ENCODE measurements around the gene TRAPPC2L. TPM values are rescaled to one million over a fixed set of nuclear protein-coding genes. Genes with fewer than 3 reads are reported as not detected.

TRAPPC2L gene
- total RNA-seq, 2 donors from 2014 or later = 23.7 to 38.9 TPM

DNA sequence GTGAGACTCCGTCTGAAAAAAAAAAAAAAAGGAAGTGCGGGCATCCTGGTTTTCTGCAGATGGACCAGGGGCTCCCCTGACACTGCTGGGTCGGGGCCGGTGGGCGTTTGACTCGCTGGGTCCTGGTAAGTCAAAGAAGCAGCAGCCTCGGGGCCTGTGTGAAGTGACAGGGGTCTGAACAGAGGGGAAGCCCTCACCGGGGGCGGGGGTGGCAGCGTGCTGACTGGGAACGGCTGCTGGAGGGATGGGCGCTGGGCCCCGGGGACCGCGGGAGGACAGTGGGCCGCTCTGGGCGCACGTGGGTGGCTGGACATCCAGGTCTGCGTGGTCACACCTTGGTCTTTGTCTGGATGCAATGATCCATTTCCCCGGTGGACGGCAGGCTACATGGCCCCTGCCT lies 8.4 kb upstream of the TRAPPC2L start:
- Histone ChIP-seq H3K4me3 (no peak overlapping the region), H3K9me3 (no peaks in the 10 kb centered on the region), H3K27me3 (replicated peaks; ENCODE audit: insufficient read depth) (no peaks in the 10 kb centered on the region), H3K36me3 (no peaks in the 10 kb centered on the region), H3K4me1 (replicated peaks) (no peaks in the 10 kb centered on the region), H3K27ac (no peak overlapping the region)
- TF ChIP-seq, protein P1, sequence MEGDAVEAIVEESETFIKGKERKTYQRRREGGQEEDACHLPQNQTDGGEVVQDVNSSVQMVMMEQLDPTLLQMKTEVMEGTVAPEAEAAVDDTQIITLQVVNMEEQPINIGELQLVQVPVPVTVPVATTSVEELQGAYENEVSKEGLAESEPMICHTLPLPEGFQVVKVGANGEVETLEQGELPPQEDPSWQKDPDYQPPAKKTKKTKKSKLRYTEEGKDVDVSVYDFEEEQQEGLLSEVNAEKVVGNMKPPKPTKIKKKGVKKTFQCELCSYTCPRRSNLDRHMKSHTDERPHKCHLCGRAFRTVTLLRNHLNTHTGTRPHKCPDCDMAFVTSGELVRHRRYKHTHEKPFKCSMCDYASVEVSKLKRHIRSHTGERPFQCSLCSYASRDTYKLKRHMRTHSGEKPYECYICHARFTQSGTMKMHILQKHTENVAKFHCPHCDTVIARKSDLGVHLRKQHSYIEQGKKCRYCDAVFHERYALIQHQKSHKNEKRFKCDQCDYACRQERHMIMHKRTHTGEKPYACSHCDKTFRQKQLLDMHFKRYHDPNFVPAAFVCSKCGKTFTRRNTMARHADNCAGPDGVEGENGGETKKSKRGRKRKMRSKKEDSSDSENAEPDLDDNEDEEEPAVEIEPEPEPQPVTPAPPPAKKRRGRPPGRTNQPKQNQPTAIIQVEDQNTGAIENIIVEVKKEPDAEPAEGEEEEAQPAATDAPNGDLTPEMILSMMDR (IDR thresholded peaks at IDR 0.05) = no peak
- TF ChIP-seq POLR2AphosphoS5 (IDR thresholded peaks at IDR 0.05) (no peak), POLR2A (IDR thresholded peaks at IDR 0.05) (no peak)
- intact Hi-C loops (cut with DNase I) = no loop called here
- DNase-seq (ENCODE audit: low spot score) = no peak
- 88% methylated on average over 21 of the region's 21 CpGs for WGBS

DNA sequence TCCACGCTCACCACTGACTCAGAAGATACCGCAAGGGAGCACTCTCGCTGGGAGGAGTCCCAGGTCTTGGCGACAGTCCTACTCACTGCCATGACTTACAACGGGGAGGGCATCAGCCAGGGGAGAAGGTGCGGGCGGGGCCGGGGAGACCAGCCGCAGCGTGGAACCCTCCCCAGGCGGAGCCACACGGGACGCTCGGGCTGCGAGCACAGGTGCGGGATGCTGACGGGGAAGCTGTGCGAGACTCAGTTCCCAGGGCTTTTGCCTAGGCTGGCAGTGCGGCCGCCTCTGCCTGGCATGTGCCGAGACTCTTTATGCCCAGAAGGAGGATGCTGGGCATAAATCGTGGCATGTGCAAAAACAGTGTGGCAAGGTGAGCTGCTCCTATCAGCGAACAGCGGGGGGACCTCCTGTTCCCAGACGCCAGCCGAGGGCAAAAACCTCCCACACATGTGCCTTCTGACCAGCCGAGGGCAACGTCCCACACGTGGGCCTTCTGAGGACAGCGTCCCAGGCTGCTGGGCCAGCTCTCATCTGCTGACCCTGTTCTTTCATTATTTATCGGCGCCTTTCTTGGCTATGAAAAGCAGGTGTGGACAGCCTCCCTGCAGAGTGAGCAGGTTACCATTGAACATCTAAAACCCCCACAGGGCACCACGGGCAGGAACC lies 6.3 kb upstream of the TRAPPC2L start:
- H3K9me3 ChIP-seq = no peaks in the 10 kb centered on the region
- H3K27me3 ChIP-seq (replicated peaks; ENCODE audit: insufficient read depth) = no peaks in the 10 kb centered on the region
- no peak overlapping the region for H3K4me3 ChIP-seq
- 89% methylated on average over 30 of the region's 33 CpGs for WGBS
- no peaks in the 10 kb centered on the region for H3K36me3 ChIP-seq
- H3K27ac ChIP-seq = no peak overlapping the region
- no peak for DNase-seq (ENCODE audit: low spot score)
- no peaks in the 10 kb centered on the region for H3K4me1 ChIP-seq (replicated peaks)
- TF ChIP-seq POLR2A (IDR thresholded peaks at IDR 0.05) (no peak), POLR2AphosphoS5 (IDR thresholded peaks at IDR 0.05) (no peak)
- TF ChIP-seq, protein P1 (IDR thresholded peaks at IDR 0.05) = no peak
- intact Hi-C loops (cut with DNase I) = no loop called here

DNA sequence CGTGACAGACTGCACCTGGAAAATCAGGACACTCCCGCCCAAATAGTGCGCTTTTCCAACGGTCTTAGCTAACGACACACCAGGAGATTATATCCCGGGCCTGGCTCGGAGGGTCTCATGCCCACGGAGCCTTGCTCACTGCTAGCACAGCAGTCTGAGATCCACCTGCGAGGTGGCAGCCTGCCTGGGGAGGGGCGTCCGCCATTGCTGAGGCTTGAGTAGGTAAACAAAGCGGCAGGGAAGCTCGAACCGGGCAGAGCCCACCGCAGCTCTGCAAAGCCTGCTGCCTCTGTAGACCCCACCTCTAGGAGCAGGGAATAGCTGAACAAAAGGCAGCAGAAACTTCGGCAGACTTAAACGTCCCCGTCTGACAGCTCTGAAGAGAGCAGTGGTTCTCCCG lies 5.3 kb upstream of the TRAPPC2L start:
- 94% methylated on average over 19 of the region's 19 CpGs for WGBS
- intact Hi-C loops (cut with DNase I) = no loop called here

DNA sequence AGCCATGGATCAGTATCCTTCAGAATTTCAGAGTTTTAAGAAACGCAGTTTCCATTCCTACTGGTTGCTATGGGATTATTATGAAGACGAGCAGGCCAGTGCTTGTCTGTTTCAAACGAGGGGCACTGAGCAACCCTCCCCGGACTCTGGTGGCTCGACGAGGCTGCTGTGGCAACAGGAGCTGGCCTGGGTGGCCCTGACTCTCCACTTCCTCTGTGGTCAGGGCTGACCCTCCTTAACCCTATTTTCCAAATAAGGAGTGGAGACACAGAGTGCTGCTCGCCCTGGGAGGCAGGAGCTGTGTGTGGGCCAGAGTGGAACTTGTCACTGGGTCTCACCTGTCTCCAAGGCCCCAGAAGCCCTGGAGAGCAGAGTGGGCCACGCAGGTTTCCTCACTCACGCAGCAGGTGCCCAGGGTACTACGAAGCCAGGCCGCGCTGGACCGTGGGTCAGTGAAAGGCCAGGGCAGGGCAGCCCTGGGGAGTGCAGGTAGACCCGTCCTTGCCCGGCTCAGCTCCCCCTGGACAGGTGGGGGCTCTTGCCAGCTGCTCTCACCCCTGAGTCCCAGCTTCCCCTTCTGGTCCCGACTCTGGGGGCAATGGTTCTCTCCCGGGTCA lies 3.5 kb upstream of the TRAPPC2L start:
- H3K9me3 ChIP-seq = no peaks in the 10 kb centered on the region
- WGBS = 76% methylated on average over 17 of the region's 17 CpGs
- intact Hi-C loops (cut with DNase I) = no loop called here
- H3K4me3 ChIP-seq = no peak overlapping the region
- no peaks in the 10 kb centered on the region for H3K36me3 ChIP-seq
- DNase-seq (ENCODE audit: low spot score) = no peak
- H3K27me3 ChIP-seq (replicated peaks; ENCODE audit: insufficient read depth) = no peaks in the 10 kb centered on the region
- TF ChIP-seq POLR2AphosphoS5 (IDR thresholded peaks at IDR 0.05) = no peak
- H3K4me1 ChIP-seq (replicated peaks) = peaks cover 3% of the 10 kb centered on the region
- H3K27ac ChIP-seq = no peak overlapping the region

More for the DNA sequence above, 5.3 kb upstream of the TRAPPC2L start:
- no peaks in the 10 kb centered on the region for H3K9me3 ChIP-seq
- H3K27me3 ChIP-seq (replicated peaks; ENCODE audit: insufficient read depth) = no peaks in the 10 kb centered on the region
- H3K36me3 ChIP-seq = no peaks in the 10 kb centered on the region
- TF ChIP-seq POLR2A (IDR thresholded peaks at IDR 0.05) = no peak
- TF ChIP-seq, protein P1 (IDR thresholded peaks at IDR 0.05) = no peak
- no peak for TF ChIP-seq POLR2AphosphoS5 (IDR thresholded peaks at IDR 0.05)
- no peaks in the 10 kb centered on the region for H3K4me1 ChIP-seq (replicated peaks)
- no peak overlapping the region for H3K4me3 ChIP-seq
- no peak overlapping the region for H3K27ac ChIP-seq
- DNase-seq (ENCODE audit: low spot score) = no peak

DNA sequence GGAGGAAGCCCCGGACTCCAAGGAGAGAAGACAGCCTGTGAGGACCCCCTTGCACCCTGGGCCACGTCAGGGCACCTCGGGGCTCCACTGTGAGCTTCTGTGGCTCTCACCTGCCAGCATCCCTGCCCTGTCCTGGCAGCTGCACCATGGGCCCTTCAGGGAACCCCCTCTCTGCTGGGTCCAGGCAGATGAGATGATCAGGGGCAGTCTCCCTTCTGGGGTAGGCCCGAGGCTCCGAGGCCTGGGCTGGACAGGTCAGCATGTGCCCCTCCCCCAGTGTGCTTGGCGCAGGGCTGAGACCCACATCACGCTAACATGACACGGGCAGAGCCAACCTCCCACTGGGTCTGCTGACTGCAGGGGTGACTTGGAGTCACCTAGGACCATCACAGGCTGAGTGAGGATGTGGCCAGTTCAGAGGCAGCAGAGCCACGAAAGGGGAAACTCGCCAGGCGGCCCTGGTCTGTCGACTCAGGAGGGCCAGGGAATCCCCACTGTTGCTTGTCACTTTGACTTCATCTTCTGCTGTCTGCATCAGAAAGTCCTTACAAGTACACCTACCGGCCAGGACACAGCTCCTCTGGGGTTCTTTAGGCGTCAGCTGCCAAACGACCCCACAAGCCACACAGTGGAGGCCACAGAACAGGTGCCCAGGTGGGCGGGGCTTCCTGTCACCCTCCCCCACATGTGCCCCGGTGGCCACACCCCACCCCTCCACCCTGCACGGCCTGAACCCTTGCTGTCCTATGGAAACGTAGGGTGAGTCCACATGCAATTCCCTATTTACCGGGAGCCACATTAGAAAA lies 2.4 kb upstream of the TRAPPC2L start:
- no peak for TF ChIP-seq POLR2AphosphoS5 (IDR thresholded peaks at IDR 0.05)
- TF ChIP-seq POLR2A (IDR thresholded peaks at IDR 0.05) = no peak
- TF ChIP-seq, protein P1 (IDR thresholded peaks at IDR 0.05) = no peak
- no peaks in the 10 kb centered on the region for H3K36me3 ChIP-seq
- WGBS = 70% methylated on average over 16 of the region's 20 CpGs
- H3K4me1 ChIP-seq (replicated peaks) = peaks cover 3% of the 10 kb centered on the region
- intact Hi-C loops (cut with DNase I) = loop anchor here (5.0 kb wide), 1 partner anchor 363 kb away; the partner anchor contains the start of gene ZNF778
- H3K4me3 ChIP-seq = no peak overlapping the region
- H3K27ac ChIP-seq = no peak overlapping the region
- H3K27me3 ChIP-seq (replicated peaks; ENCODE audit: insufficient read depth) = no peaks in the 10 kb centered on the region
- no peak for DNase-seq (ENCODE audit: low spot score)
- no peaks in the 10 kb centered on the region for H3K9me3 ChIP-seq
